ENCODE data around the gene LRRC10. TPM values are rescaled to one million over a fixed set of nuclear protein-coding genes. Genes with fewer than 3 reads are reported as not detected.

Gene LRRC10
- polyA plus RNA-seq, 1 donor from 2014 or later, result not detected

- Histone ChIP-seq H4K20me1 (ENCODE audit: insufficient read depth) (no peaks in the 10 kb centered on the region), H3K27me3 (ENCODE audit: insufficient read depth, low read depth, low read length) (no peaks in the 10 kb centered on the region), H2AFZ (ENCODE audit: low read depth, low read length) (no peak overlapping the region), H3K4me2 (ENCODE audit: low read length) (no peak overlapping the region), H3K4me3 (ENCODE audit: low read length) (no peak overlapping the region), H3K79me2 (replicated peaks; ENCODE audit: insufficient read depth, low read length) (no peaks in the 10 kb centered on the region), H3K9me3 (ENCODE audit: low read length) (no peaks in the 10 kb centered on the region), H3F3A (ENCODE audit: insufficient read depth, low read length, poor library complexity, severe bottlenecking) (no peaks in the 10 kb centered on the region), H3K27ac (ENCODE audit: low read length) (no peak overlapping the region), H3K9ac (ENCODE audit: low read length) (no peak overlapping the region), H3K9me2 (ENCODE audit: insufficient read depth, low read length) (no peaks in the 10 kb centered on the region), H3K36me3 (ENCODE audit: insufficient read depth, low read length) (no peaks in the 10 kb centered on the region)
- no peak for TF ChIP-seq POLR2AphosphoS5 (IDR thresholded peaks at IDR 0.05)
- no peak for TF ChIP-seq SMC3 (conservative IDR thresholded peaks at IDR 0.05; ENCODE audit: poor library complexity)
- TF ChIP-seq, protein P1, sequence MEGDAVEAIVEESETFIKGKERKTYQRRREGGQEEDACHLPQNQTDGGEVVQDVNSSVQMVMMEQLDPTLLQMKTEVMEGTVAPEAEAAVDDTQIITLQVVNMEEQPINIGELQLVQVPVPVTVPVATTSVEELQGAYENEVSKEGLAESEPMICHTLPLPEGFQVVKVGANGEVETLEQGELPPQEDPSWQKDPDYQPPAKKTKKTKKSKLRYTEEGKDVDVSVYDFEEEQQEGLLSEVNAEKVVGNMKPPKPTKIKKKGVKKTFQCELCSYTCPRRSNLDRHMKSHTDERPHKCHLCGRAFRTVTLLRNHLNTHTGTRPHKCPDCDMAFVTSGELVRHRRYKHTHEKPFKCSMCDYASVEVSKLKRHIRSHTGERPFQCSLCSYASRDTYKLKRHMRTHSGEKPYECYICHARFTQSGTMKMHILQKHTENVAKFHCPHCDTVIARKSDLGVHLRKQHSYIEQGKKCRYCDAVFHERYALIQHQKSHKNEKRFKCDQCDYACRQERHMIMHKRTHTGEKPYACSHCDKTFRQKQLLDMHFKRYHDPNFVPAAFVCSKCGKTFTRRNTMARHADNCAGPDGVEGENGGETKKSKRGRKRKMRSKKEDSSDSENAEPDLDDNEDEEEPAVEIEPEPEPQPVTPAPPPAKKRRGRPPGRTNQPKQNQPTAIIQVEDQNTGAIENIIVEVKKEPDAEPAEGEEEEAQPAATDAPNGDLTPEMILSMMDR (IDR thresholded peaks at IDR 0.05; ENCODE audit: poor library complexity, severe bottlenecking), result no peak
- TF ChIP-seq EP300 (conservative IDR thresholded peaks at IDR 0.05; ENCODE audit: poor library complexity, severe bottlenecking), result no peak
- TF ChIP-seq EZH2 (IDR thresholded peaks at IDR 0.05; ENCODE audit: borderline replicate concordance, insufficient read depth, low read length, poor library complexity, severe bottlenecking), result no peak
- no peak for TF ChIP-seq RAD21 (conservative IDR thresholded peaks at IDR 0.05)
- TF ChIP-seq, protein P2, sequence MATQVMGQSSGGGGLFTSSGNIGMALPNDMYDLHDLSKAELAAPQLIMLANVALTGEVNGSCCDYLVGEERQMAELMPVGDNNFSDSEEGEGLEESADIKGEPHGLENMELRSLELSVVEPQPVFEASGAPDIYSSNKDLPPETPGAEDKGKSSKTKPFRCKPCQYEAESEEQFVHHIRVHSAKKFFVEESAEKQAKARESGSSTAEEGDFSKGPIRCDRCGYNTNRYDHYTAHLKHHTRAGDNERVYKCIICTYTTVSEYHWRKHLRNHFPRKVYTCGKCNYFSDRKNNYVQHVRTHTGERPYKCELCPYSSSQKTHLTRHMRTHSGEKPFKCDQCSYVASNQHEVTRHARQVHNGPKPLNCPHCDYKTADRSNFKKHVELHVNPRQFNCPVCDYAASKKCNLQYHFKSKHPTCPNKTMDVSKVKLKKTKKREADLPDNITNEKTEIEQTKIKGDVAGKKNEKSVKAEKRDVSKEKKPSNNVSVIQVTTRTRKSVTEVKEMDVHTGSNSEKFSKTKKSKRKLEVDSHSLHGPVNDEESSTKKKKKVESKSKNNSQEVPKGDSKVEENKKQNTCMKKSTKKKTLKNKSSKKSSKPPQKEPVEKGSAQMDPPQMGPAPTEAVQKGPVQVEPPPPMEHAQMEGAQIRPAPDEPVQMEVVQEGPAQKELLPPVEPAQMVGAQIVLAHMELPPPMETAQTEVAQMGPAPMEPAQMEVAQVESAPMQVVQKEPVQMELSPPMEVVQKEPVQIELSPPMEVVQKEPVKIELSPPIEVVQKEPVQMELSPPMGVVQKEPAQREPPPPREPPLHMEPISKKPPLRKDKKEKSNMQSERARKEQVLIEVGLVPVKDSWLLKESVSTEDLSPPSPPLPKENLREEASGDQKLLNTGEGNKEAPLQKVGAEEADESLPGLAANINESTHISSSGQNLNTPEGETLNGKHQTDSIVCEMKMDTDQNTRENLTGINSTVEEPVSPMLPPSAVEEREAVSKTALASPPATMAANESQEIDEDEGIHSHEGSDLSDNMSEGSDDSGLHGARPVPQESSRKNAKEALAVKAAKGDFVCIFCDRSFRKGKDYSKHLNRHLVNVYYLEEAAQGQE (IDR thresholded peaks at IDR 0.05; ENCODE audit: borderline replicate concordance), result no peak
- TF ChIP-seq MXI1 (conservative IDR thresholded peaks at IDR 0.05; ENCODE audit: poor library complexity, severe bottlenecking), result no peak
- TF ChIP-seq TAF1 (IDR thresholded peaks at IDR 0.05; ENCODE audit: low read depth), result no peak
Observed at GRCh38 chr12:69578283-69578682, 32.4 kb downstream of the LRRC10 start.

DNA sequence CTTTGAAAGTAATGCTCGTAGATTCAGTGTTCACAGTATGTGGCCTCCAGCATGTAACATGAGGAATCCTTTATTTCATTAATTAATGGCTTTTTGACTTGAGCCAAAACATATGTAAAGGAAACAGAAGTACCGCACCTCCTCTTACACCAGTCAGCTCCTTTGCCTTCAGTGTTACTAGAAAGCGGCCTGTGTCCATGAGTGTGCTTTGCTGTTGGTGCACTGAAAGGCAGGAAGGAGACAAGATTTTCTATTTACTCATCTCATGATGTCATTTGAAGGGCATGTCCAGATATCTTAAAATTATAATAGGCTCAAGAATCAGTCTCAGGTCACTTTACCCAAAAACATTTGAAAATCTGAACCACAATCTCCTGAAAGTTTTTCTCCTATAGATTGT is 35.4 kb downstream of the LRRC10 start:
- H3K9me2 ChIP-seq (ENCODE audit: insufficient read depth, low read length), result no peaks in the 10 kb centered on the region
- no peak overlapping the region for H3K4me2 ChIP-seq (ENCODE audit: low read length)
- H3K9me3 ChIP-seq (ENCODE audit: low read length), result no peaks in the 10 kb centered on the region
- no peaks in the 10 kb centered on the region for H3F3A ChIP-seq (ENCODE audit: insufficient read depth, low read length, poor library complexity, severe bottlenecking)
- H2AFZ ChIP-seq (ENCODE audit: low read depth, low read length), result no peak overlapping the region
- peaks cover 6% of the 10 kb centered on the region for H3K36me3 ChIP-seq (ENCODE audit: insufficient read depth, low read length)
- H4K20me1 ChIP-seq (ENCODE audit: insufficient read depth), result no peaks in the 10 kb centered on the region
- no peak overlapping the region for H3K9ac ChIP-seq (ENCODE audit: low read length)
- TF ChIP-seq, protein P2 (IDR thresholded peaks at IDR 0.05; ENCODE audit: borderline replicate concordance), result no peak
- TF ChIP-seq EZH2 (IDR thresholded peaks at IDR 0.05; ENCODE audit: borderline replicate concordance, insufficient read depth, low read length, poor library complexity, severe bottlenecking), result no peak
- H3K27ac ChIP-seq (ENCODE audit: low read length), result no peak overlapping the region
- H3K27me3 ChIP-seq (ENCODE audit: insufficient read depth, low read depth, low read length), result no peaks in the 10 kb centered on the region
- no peak overlapping the region for H3K4me3 ChIP-seq (ENCODE audit: low read length)
- no peaks in the 10 kb centered on the region for H3K79me2 ChIP-seq (replicated peaks; ENCODE audit: insufficient read depth, low read length)
